ENCODE data around the gene PPP1R7.

Gene PPP1R7

DNA sequence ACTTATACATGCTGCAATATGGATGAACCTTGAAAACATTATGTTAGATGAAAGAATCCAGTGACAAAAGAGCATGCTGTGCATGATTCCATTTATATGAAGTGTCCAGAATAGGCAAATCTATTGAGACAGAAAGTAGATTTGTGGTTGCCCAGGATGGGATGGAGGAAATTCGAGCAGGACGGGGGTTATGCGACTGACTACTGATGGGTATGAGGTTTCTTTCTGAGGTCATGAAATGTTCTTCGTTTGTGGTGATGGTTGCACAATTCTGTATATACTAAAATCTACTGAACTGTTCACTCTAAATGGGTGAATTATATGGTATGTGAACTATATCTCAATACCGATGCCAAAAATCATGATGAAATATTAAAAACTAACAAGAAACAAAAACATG is 29.3 kb upstream of the PPP1R7 start:
- no peak for DNase-seq

DNA sequence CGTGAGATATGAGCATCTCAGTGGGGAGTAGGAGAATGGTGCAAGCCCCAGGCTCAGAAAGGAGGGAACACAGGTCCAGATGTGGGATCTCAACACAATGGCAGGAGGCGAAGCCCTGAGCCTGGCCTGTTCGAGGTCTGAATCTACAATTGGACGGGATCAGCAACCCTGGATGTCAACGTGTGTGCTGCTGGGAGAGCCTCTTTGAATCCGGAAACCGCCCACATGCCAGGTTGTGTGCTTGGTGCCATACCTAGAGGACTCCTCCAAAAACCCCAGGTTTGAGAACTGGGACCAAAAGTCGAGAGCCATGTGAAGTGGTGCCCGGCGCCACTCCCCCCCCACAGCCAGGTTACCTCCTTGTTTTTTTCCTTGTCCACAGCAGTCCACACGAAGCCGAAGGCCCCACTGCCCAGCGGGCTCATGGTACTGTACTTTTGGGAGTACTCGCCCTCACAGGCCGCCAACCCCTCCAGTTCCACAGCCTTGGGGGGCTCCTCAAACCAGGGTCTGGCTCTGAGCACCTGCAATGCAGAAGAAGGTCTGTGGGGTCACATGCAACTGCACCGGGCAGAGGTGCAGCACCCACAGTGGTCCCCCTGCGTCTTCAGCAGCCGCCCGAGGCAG is 27.8 kb upstream of the PPP1R7 start:
- DNase-seq = no peak

DNA sequence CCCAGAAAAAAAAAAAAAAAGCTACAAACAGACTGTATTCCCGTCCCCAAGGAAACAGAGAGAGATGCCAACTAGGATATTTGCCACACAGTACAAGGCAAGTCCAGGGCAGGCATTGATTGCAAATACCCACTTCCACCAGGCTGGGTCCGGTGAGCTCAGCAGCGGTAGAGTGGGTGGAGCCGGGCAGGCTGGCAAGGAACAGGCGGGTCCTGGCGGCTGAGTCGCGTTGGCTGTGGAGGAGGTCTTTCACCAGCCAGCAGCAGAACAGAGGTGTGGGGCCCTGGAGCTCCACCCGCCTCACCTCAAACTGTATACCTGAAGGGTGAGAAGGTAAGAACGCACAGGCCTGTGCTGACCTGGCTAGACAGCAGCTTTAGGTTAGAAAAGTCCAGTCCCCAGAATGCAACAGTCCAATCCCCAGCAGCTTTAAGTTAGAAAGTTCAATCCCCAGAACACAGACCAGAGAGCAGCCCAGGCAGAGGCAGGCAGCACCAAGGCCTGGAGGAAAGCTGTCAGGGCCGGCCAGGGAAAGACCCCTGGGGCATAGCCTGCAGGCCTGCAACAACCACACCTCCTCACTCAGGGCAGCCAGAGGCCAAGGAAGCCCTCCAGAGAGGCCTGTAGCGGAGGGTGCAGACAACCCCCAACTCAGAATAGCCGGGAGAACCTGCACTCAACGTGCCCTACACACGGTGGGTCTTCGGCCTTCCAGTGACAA is 26.3 kb upstream of the PPP1R7 start:
- DNase-seq = peak; percentile 66

DNA sequence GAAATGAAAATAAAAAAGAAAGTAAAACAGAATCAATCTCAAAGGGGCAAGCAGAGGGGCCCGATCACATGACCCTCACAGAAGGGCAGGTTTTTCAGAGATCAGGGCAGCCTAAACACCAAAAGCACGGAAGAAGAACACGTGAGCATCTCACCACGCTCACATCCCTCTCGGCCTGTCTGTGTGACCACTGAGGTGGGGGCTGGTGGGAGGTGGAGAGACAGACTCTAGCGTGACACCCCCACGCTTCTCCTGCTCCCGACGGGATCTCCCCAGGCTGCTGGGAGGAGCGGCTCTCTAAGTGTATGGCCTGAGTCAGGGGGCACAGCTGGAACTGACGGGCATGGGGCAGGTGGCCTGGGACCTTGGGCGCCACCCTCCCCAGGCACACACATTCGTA is 24.6 kb upstream of the PPP1R7 start:
- DNase-seq = no peak

DNA sequence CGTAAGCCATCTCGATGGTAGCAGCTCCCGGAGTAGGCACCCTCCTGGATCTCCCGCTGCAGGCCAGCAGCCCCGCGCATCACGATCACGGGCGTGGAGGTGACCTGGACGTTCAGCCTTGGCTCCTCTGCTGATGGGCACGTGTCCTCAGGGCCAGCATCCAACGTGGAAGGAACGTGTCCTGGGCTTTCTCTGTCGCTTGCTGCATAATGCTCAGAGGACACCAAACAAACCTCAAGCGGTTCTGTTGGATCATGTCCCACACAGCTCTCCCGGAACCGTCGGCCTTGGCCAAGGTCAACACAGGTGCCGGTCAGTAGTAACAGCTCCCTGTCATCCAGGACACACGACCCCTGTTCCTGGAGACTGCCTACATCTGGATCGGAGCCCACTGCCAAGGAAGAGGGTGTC is 24.1 kb upstream of the PPP1R7 start:
- no peak for DNase-seq

DNA sequence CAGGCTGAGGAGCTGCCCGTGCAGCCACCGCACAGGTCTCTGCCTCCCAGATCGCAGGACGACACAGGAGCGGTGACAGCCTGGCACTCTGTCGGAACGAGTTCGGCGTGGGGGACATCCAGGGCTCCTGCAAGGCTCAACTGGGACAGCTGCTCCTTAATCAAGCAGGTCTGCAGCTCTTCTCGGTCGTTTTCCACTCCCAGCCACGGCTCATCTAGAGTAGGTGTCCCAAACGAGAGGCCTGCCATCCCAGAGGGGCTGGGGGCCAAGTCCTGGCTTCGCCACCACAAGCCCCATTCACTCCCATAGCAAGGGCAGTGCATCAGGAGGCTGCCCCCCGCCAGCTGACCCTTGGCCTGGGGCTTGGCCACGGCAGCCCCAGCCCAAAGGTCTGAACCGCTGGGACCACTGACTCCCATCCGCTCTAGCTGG is 23.5 kb upstream of the PPP1R7 start:
- DNase-seq = no peak

DNA sequence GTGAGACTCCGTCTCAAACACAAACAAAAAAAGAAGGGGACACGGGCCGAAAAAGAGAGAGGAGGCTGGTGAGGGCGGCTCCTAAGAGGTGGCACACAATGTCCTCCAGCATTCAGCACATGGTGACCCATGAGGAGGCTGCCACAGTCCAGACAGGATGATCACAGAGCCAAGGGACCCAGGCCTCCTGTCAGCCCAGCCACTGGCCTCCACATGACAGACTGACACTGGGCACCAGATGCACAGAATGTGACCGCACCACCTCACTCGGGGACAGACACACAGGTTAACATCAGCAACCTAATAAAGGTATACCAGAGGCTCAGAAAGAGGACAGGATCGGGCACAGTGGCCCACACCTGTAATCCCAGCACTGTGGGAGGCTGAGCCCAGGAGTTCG is 22.0 kb upstream of the PPP1R7 start:
- no peak for DNase-seq

DNA sequence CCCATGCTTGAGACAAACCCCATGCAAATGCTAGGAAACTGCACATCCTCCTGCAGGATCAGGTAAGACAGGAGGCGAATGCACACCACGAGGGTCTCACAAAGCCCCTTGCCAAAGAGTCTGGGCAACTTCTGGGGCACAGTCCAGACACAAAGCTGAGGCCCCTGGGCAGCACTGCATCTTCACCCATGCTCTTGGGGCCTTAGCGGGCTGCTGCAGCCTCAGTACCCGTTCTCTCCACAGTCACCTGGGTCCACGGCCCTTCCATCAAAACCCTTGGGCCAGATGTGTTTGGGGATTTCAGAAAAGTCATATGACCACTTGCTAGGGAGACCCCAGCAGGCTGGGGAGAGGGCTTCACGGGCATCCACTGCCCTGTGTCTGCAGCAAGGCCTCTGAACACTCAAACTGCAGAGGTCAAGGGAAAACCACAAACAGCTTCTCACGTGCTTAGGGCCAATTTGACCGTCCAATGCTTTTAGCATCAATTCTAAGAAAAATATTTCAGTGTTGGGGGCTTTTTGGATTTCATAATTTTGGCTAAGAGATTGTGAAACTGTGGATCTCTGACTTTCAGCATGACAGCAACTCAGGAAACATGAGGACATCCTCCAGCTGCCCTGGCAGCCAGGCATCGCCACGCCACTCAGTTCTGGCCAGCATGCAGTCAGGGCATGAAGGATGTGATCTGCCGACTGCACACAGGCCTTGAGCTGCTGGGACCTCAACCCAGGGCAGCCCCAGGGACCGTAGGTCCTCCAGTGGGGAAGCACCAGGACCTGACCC is 21.0 kb upstream of the PPP1R7 start:
- DNase-seq = no peak

DNA sequence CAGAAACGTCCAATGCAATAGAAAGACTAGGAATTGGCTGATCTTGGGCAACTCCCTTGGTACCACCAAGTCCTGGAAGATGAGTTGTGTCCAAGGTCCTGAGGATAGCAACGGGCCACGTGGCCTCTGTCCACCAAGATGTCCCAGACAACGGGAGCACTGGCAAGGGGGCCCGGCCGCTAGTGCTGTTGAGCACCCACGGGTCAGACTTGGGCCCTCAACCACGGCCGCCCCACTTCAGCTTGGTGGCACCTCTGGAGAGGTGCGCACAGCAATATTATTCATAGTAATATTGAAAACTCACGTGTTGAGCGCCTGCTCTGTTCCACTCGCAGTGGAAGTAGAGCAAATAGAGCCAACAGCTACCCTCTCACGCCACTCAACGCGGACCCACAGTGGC is 20.0 kb upstream of the PPP1R7 start:
- no peak for DNase-seq

DNA sequence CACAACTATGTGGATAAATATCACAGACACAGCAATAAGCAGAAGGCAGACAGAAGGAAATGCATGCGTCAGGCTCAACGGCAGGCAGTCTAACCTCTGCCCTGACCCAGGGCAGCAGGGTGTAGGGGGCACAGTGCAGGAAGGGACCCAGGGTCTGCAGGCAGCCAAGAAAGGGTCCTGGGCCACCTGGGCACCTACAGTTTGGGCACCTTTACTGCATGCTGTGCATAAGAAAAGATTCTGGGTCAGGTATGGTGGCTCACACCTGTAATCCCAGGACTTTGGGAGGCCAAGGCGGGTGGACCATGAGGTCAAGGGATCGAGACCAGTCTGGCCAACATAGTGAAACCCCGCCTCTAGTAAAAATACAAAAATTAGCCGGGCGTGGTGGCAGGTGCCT is 18.7 kb upstream of the PPP1R7 start:
- no peak for DNase-seq

DNA sequence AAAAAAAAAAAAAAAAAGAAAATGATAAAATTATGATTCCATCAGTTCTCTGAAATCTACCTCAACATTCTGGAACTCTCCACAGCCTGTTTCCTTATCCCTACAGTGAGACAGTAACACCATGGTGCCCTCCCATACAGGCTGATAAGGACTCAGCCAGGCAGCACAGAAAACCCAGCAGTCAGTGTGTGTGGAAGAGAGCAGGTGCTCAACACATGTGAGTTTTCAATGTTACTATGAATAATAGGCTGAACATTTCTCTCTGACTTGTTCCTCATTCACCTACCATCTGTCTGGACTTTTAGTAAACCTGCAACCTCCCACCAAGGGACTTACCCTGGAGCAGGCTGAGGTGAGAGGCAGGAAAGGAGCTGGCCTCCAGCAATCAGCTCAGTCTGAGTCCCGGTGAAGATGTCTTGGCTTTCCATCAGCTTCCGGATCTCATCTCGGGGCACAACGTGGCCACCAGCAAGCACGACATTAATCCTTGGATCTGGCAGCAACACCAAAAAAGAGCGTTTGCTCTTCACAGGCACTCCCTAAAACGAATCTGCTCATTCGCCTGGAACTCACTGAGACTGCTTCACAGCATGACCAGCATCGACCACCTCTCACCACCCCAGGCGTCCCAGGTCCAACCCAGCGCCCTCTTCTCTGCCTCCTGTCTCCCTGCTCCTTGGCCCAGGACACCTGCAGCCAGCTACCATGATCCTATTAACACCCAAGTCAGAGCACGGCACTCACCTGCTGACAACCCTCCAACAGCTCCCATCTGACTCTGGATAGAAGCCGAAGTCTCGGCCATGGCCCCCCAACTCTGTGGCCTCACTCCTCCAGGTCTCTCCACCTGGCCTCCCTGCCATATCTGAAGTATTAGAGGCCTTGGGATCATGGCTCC is 17.5 kb upstream of the PPP1R7 start:
- DNase-seq = no peak

DNA sequence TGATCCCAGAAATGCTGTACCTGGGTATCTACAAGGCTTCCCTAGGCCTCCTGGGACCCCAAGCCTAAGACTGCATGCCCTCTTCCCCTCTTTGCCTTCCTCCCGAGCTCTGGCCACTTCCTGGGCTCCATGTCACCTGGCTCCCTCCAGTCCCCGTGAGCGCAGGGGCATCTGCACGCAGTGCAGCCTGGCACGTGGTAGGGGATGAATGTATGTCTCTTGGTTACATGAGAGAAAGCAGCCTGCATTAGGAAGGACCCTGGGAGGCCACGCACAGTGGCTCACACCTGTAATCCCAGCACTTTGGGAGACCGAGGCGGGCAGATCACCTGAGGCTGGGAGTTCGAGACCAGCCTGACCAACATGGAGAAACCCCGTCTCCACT is 16.8 kb upstream of the PPP1R7 start:
- no peak for DNase-seq

DNA sequence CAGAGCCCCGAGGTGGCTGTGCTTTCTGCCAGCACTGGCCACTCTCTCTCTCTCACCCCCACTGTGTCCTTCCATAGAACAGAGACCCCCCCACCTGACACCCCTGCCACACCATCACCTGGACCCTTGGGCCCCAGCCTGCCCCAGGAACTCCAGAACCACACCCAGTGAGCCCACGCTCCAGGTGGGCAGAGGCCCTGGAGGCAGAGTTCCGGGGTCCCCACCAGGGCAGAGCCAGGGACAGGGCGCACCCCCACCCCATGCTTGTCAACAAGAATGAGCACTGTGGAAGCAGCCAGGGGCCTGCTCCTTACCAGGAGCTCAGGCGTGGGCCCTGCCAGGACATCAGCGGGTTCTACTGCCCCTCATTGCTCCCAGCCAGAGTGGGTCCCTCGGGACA is 15.6 kb upstream of the PPP1R7 start:
- DNase-seq = no peak

DNA sequence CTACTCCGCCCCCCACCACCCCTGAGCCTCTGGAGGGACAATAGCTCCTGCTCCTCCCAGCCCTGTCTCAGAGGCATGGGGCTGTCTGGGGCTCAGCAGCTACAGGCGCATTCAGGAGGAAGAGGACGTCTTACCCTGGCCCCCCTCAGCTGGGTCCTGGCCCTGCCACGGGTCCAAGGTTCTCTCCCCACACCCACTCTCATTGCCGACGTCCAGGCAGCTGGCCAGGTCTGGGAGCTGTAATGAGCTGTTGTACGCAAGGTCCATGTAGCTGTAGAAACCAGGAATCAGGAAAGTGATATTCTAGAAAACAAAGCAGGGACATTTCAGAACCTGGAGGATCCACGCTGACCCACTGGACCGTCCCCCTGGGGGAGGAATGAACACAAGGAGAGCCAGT is 14.5 kb upstream of the PPP1R7 start:
- no peak for DNase-seq

DNA sequence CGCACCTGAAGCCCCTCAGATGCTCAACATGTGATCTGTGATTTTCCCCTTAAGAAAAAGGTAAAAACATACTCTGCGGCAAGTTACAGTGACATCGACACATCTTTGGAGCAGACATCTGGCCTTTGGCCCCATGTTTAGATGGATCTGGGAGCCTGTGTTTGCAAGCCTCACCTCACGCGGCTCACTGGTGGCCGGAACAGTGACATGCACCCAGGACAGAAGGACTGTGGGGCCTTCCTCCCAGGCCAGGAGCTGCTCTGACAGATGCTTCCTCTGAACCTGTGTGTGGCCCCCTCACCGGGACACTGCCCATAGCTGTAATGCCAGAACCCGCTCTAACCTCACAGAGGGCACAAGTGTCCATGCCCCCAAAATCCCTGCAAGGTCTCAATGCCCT is 14.1 kb upstream of the PPP1R7 start:
- no peak for DNase-seq

DNA sequence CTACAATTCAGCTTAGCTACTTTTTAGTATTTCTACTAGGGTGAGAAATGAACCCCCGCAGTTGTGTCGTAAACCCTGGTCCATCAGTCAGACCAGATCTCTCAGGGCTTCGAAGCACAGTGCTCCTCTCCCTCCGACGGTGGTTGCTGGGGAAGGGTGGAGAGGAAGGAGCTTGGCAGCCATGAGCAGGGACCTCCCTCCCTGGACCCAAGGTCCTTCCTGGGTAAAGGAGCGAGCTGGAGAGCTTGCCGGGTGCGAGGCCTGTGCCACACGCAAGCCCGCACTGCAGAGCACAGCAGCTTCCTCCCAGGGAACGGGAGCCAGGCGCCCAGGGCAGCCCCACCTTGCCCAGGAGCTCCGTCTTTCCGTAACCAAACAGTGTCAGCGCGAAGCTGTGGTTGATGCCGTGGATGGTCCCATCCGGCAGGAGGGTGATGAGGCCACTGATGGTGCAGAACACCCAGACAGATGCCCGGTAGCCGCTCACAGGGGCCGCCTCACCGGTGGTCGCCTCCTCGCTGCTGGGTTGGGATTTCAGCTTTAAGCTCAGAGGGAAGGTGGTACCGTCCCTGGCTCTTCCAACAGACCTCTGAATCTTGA is 13.5 kb upstream of the PPP1R7 start:
- DNase-seq = no peak

DNA sequence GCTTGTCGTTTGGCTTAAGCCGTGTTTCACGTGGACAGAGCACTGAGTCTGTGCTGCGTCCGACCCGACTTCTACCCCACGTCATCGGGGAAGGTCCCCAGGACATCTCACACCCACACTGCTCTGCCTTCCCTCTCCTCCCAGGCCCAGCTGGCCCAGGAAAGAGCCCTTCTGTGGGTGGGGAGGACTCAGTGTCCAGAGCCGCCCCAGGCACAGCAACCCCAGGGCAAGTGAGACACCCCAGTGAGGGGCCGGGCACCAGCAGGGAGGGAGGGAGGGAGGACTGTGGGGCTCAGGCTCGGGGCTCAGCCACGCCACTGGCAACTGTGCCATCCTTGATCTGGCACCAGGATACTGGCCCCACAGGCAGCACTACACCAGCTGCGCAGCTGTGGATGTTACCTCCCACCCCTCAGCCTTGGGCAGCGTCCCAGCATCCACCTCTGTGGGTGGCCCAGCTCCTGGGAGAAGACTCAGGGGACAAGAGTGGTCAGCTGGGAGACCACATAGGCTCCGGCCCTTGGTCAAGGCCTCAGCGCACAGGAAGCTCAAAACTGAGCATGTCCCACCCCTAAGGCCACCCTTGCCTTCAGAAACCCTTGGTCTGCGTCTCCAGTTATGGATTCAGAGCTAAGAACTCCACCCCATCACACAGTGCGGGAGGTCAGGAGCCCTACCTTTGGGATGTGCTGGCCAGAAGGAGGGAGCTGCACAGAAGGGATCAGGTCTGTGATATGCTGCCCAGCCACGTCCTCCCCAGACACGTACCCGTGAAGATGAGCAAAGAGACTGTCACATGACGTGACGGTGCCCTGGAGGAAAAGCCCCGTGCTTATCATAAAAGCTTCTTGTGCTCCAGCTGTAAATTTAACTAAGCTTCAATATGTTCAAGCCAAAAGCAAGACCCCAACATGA is 12.7 kb upstream of the PPP1R7 start:
- DNase-seq = no peak

DNA sequence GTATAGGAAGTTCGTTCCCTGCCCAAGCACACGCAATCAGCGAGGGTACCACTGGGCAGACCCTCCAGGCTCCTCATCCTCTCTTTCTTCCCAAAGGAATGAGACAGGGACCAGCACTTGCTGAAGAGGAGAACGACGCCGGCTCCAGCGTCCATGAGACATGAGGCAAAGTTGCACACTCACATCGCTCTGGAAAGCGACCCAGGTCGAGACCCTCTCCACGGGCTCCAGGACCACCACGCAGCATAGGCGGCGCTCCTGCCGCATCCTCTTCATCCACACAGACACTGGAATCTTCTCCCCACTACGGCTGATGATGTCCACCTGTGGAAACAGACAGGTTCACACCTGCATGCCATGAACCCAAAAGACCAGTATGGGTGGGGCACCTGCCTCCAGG is 11.8 kb upstream of the PPP1R7 start:
- no peak for DNase-seq

DNA sequence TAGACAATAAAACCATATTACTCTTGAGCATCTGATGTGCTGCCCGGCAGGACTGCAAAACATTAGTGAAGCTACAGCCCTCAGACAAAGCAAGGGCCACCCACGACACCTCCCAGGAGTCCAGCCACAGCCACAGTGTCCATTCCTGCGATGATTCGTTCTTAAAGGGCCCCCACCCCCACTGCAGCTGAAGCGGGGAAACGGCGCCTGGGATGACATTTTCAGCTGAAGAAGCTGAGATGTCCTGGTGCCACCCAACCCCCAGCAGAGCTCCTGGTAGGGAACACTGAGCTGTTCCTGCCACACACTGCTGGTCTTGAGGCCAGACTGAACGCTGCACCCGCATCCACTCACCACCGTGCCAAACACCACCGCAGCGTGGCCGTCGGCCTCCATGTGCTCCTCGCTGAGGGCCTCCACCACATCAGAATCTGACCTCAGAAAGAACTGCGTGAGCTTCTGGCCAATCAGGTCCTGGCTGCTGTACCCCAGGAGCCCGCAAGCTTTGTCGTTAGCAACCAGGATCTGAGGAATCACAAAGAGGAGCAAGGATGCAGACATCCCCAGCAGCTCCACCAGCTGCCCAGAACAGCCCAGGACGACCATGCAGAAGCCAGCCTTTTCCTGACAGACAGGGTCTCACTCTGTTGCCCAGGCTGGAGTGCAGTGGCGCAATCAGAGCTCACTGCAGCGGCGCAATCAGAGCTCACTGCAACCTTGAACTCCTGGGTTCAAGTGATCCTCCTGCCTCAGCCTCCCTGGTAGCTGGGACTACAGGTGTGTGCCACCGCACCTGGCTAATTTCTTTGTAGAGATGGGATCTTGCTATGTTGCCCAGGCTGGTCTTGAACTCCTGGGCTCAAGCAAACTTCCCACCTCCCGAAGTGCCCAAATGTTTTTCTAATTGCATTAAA is 10.5 kb upstream of the PPP1R7 start:
- no peak for DNase-seq

DNA sequence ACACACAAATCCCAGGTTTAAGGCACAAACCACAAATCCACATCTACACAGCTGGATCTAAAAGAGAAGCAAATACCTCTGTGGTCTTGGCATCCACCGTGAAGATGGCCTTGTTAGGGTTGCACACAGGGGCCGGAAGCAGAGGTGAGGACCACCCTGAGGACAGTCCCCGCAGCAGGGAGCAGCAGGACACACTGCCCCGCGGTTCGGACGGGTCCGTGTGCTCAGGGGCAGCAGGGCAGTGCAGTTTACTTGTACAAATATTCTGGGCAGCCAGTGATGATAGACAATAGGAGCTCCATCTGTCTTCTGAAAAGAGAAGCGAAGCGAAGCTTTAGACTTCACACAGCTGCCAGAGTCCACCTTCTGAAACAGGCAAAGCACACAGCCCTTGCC is 9.8 kb upstream of the PPP1R7 start:
- DNase-seq = no peak
